HG03520 (cell line): Measurements from ENCODE around the gene MINDY1.

ENCODE experiments used
- ATAC-seq: cut with Tn5 transposase; IDR thresholded peaks from one replicate; pipeline ENCODE4 v1.9.1; 2021; ENCODE audit warnings: mild to moderate bottlenecking, moderate library complexity; ENCODE audit not compliant: unreplicated experiment

The MINDY1 gene

GRCh38 chr1:150966011-150966410 lies 40.7 kb downstream of the MINDY1 start:
- no peak for ATAC-seq

- no peak for ATAC-seq
Measured at GRCh38 chr1:150965605-150966004, 41.1 kb downstream of the MINDY1 start.

GRCh38 chr1:150964164-150964489 lies 42.6 kb downstream of the MINDY1 start:
- no peak for ATAC-seq

- ATAC-seq: no peak
Measured at GRCh38 chr1:150963321-150964163, 43.2 kb downstream of the MINDY1 start.

- ATAC-seq: no peak
Measured at GRCh38 chr1:150961756-150962155, 44.9 kb downstream of the MINDY1 start.

GRCh38 chr1:150960646-150961045 lies 46.1 kb downstream of the MINDY1 start:
- ATAC-seq: no peak

- ATAC-seq: no peak
Measured at GRCh38 chr1:150957666-150958065, 49.0 kb downstream of the MINDY1 start.

- no peak for ATAC-seq
Measured at GRCh38 chr1:150955280-150955679, 51.4 kb downstream of the MINDY1 start.

GRCh38 chr1:150954708-150955107 lies 52.0 kb downstream of the MINDY1 start:
- ATAC-seq: no peak
